HEK293T (cell line): ENCODE data around the gene KCNC1.

Experiments
- CTCF ChIA-PET: fragments of 350-600 bp; formaldehyde crosslinking; extraction: SDS; loops from one replicate; lab custom pipeline; 2021; ENCODE audit warnings: antibody characterized with exemption, inconsistent platforms; lab: Yijun Ruan, JAX
- POLR2A ChIA-PET: fragments of 350-600 bp; formaldehyde crosslinking; extraction: SDS; loops from one replicate; lab custom pipeline; 2020; ENCODE audit warnings: antibody characterized with exemption, inconsistent platforms; lab: Yijun Ruan, JAX
- DNase-seq: peaks from one replicate; pipeline ENCODE4 v3.0.0; 2012; ENCODE audit warnings: mixed read lengths; ENCODE audit errors: extremely low spot score
- ARNT ChIP-seq: fragments of 450-650 bp; IDR thresholded peaks from 2 replicates; pipeline ENCODE4 v1.6.1; 2017; ENCODE audit warnings: mild to moderate bottlenecking
- BHLHE40 ChIP-seq: fragments of 450-650 bp; IDR thresholded peaks from 2 replicates; pipeline ENCODE4 v1.6.1; 2016; ENCODE audit warnings: mild to moderate bottlenecking, moderate library complexity, borderline replicate concordance
- CTBP1 ChIP-seq: fragments of 450-650 bp; IDR thresholded peaks from 2 replicates; pipeline ENCODE4 v1.6.1; 2016; ENCODE audit warnings: borderline replicate concordance
- ELF4 ChIP-seq: fragments of 450-650 bp; IDR thresholded peaks from 2 replicates; pipeline ENCODE4 v1.6.1; 2017; ENCODE audit warnings: antibody characterized with exemption
- FOXA1 ChIP-seq: fragments of 450-650 bp; IDR thresholded peaks from 2 replicates; pipeline ENCODE4 v1.6.1; 2016; ENCODE audit warnings: mild to moderate bottlenecking
- FOXK2 ChIP-seq: fragments of 450-650 bp; IDR thresholded peaks from 2 replicates; pipeline ENCODE4 v1.6.1; 2016; ENCODE audit warnings: mild to moderate bottlenecking
- FOXM1 ChIP-seq: fragments of 450-650 bp; IDR thresholded peaks from 2 replicates; pipeline ENCODE4 v1.6.1; 2017; ENCODE audit warnings: mild to moderate bottlenecking, borderline replicate concordance
- HDGF ChIP-seq: fragments of 450-650 bp; IDR thresholded peaks from 2 replicates; pipeline ENCODE4 v1.6.1; 2017; ENCODE audit warnings: antibody characterized with exemption, borderline replicate concordance
- L3MBTL2 ChIP-seq: fragments of 450-650 bp; conservative IDR thresholded peaks from 2 replicates; pipeline ENCODE4 v1.6.1; 2016; ENCODE audit warnings: mild to moderate bottlenecking
- LEF1 ChIP-seq: fragments of 450-650 bp; IDR thresholded peaks from 2 replicates; pipeline ENCODE4 v1.6.1; 2017; ENCODE audit warnings: mild to moderate bottlenecking, borderline replicate concordance
- NFRKB ChIP-seq: fragments of 450-650 bp; IDR thresholded peaks from 2 replicates; pipeline ENCODE4 v1.6.1; 2016; ENCODE audit warnings: mild to moderate bottlenecking, moderate library complexity
- SP1 ChIP-seq: fragments of 450-650 bp; IDR thresholded peaks from 2 replicates; pipeline ENCODE4 v1.6.1; 2017
- SUZ12 ChIP-seq: fragments of 450-650 bp; IDR thresholded peaks from 2 replicates; pipeline ENCODE4 v1.6.1; 2016; ENCODE audit warnings: mild to moderate bottlenecking
- TARDBP ChIP-seq: fragments of 450-650 bp; IDR thresholded peaks from 2 replicates; pipeline ENCODE4 v1.6.1; 2016
- ZNF384 ChIP-seq: fragments of 450-650 bp; IDR thresholded peaks from 2 replicates; pipeline ENCODE4 v1.6.1; 2016
- TF ChIP-seq, protein P1 (sequence below): fragments of 450-650 bp; IDR thresholded peaks from 2 replicates; pipeline ENCODE4 v1.6.1; 2016

Gene KCNC1

GRCh38 chr11:17778352-17778751, 43.8 kb downstream of the KCNC1 start:
- CTCF ChIA-PET: no interaction called here

GRCh38 chr11:17778956-17779860, 44.6 kb downstream of the KCNC1 start:
- CTCF ChIA-PET: no interaction called here
- no peak for DNase-seq
- POLR2A ChIA-PET: no interaction called here
- TF ChIP-seq TARDBP (no peak), L3MBTL2 (no peak), LEF1 (no peak), FOXA1 (no peak), FOXM1 (no peak), ELF4 (no peak), SP1 (no peak), SUZ12 (no peak), ARNT (no peak), HDGF (no peak), CTBP1 (no peak), NFRKB (no peak)
- TF ChIP-seq, protein P1, sequence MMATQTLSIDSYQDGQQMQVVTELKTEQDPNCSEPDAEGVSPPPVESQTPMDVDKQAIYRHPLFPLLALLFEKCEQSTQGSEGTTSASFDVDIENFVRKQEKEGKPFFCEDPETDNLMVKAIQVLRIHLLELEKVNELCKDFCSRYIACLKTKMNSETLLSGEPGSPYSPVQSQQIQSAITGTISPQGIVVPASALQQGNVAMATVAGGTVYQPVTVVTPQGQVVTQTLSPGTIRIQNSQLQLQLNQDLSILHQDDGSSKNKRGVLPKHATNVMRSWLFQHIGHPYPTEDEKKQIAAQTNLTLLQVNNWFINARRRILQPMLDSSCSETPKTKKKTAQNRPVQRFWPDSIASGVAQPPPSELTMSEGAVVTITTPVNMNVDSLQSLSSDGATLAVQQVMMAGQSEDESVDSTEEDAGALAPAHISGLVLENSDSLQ: no peak

More at GRCh38 chr11:17778352-17778751, 43.8 kb downstream of the KCNC1 start:
- DNase-seq: no peak
- TF ChIP-seq NFRKB (no peak), SP1 (no peak), FOXK2 (no peak), FOXM1 (no peak), SUZ12 (no peak), BHLHE40 (no peak), TARDBP (no peak), HDGF (no peak), LEF1 (no peak), ARNT (no peak), ELF4 (no peak), L3MBTL2 (no peak), FOXA1 (no peak), CTBP1 (no peak), ZNF384 (no peak)
- TF ChIP-seq, protein P1: no peak
- POLR2A ChIA-PET: no interaction called here

DNA sequence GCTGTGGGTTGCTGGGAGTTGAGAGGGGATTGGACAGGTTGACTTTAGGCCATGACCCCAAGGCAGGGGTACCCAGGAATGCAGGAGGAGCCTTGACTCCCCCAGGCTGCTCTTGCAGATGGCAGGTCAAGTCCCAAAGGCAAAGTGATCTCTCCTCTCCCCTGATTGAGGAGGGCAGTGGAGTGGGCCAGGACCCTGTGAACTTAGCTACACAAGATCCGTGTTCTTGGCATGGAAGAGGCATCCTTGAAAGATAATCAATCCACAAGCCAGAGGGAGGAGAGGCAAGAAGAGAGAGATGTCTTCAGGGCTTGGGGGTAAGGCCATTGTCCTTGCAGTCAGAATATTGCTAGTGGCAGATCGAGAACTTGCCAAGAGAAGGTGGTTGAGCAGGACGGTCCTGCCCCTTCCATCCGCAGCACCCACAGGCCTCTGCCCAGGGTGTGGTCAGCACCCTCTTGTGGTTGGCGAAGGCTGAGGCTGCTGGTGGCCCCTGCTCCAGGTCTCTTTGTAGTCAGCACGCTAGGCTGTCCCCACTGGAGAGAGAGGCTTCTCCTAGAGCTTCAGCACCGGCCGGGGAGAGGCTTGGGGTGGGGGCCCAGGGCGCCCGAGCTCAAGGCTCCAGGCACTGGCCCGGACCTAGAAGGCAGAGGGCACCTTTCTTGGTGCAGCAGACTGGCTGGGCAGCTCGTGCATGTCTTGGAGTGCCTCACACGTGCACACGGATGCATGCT, 45.4 kb downstream of the KCNC1 start:
- POLR2A ChIA-PET: no interaction called here
- DNase-seq: no peak
- CTCF ChIA-PET: interaction anchor here (0.9 kb wide), 1 partner anchor 129 kb away, joined by 3 read pairs; no protein-coding TSS in a partner anchor
- TF ChIP-seq SUZ12: no peak

- TF ChIP-seq SP1 (no peak), BHLHE40 (no peak), SUZ12 (no peak), FOXM1 (no peak), FOXK2 (no peak), HDGF (no peak), FOXA1 (no peak), LEF1 (no peak), NFRKB (no peak), L3MBTL2 (no peak), ZNF384 (no peak), CTBP1 (no peak), ELF4 (no peak)
- ChIA-PET POLR2A (no interaction called here), CTCF (interaction anchor here (0.9 kb wide), 1 partner anchor 130 kb away, joined by 3 read pairs; no protein-coding TSS in a partner anchor)
- DNase-seq: no peak
Measured at GRCh38 chr11:17780668-17781067, 46.1 kb downstream of the KCNC1 start.

- ChIA-PET CTCF (no interaction called here), POLR2A (no interaction called here)
- no peak for DNase-seq
- TF ChIP-seq FOXM1 (no peak), BHLHE40 (no peak), ARNT (no peak), LEF1 (no peak), NFRKB (no peak), TARDBP (no peak), SUZ12 (no peak), SP1 (no peak), ZNF384 (no peak)
- TF ChIP-seq, protein P1: no peak
Measured at GRCh38 chr11:17781221-17781620, 46.6 kb downstream of the KCNC1 start.

DNA sequence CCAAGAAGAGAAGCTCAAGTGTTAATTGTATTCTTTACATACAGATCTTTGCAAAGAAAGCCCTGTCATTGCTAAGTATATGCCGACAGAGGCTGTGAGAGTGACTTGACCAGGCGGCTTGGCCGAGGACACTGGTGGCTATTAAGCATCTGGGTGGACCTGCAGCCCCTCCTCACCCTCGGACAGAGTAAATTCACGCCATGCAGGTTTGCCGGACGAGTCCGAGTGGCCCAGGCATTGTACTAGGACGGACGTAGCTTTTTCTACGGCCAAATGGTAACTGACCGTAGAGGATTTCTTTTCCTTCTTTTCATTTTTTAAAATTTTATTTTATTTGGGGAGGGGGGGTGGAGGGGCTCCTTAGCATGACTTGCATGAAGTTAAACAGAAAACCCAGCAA, 47.0 kb downstream of the KCNC1 start:
- CTCF ChIA-PET: no interaction called here
- TF ChIP-seq CTBP1: no peak
- TF ChIP-seq FOXA1: no peak
- no peak for TF ChIP-seq ELF4
- no peak for TF ChIP-seq TARDBP
- no peak for TF ChIP-seq HDGF
- TF ChIP-seq, protein P1: no peak
- TF ChIP-seq FOXK2: no peak
- TF ChIP-seq SUZ12: no peak
- TF ChIP-seq BHLHE40: no peak
- TF ChIP-seq ARNT: no peak
- TF ChIP-seq NFRKB: no peak
- no peak for TF ChIP-seq ZNF384
- no peak for TF ChIP-seq FOXM1
- TF ChIP-seq LEF1: no peak
- TF ChIP-seq L3MBTL2: no peak
- TF ChIP-seq SP1: no peak
- DNase-seq: no peak
- POLR2A ChIA-PET: no interaction called here
